AG10803 (cell line): Measurements from ENCODE around the gene RASAL2.
A peak's percentile ranks its signal among the peaks of the same experiment; 100 is the strongest.

Experiments
- DNase-seq: peaks from one replicate; pipeline ENCODE4 v3.0.0; 2010; ENCODE audit warnings: low read depth
- H3K4me3 ChIP-seq: 2 replicates; pipeline ENCODE4 v1.5.1; 2011; ENCODE audit warnings: mild to moderate bottlenecking, low read length, control low read depth
- CTCF ChIP-seq: conservative IDR thresholded peaks from 2 replicates; pipeline ENCODE4 v1.5.1; 2011; ENCODE audit warnings: mild to moderate bottlenecking, low read length, control low read depth, inconsistent platforms

Gene RASAL2

GRCh38 chr1:178496410-178497135, 402.7 kb downstream of the RASAL2 start, which contains the start of gene CLEC20A:
Gene CLEC20A (minus strand): TSS chr1:178496964. CDS start chr1:178496939, 25 bp downstream.
- DNase-seq = no peak
- H3K4me3 ChIP-seq = no peak within 1 kb of the TSS
- TF ChIP-seq CTCF = no peak

GRCh38 chr1:178497903-178498478, 404.1 kb downstream of the RASAL2 start:
- TF ChIP-seq CTCF = no peak
- DNase-seq = no peak
- H3K4me3 ChIP-seq = no peak overlapping the region

- no peak for TF ChIP-seq CTCF
- H3K4me3 ChIP-seq = no peak overlapping the region
- DNase-seq = no peak
Measured at GRCh38 chr1:178498896-178499675, 405.2 kb downstream of the RASAL2 start.

- H3K4me3 ChIP-seq = no peak overlapping the region
- no peak for DNase-seq
- TF ChIP-seq CTCF = peak; percentile 17; the same call in 1 of the 2 replicates
Measured at GRCh38 chr1:178500091-178500770, 406.3 kb downstream of the RASAL2 start.

- H3K4me3 ChIP-seq = no peak overlapping the region
- TF ChIP-seq CTCF = no peak
- no peak for DNase-seq
Measured at GRCh38 chr1:178500936-178501554, 407.1 kb downstream of the RASAL2 start.

GRCh38 chr1:178501705-178502329, 407.9 kb downstream of the RASAL2 start:
- H3K4me3 ChIP-seq = no peak overlapping the region
- TF ChIP-seq CTCF = peak; percentile 95
- DNase-seq = peak; percentile 50
